Stimulated activated naive CD4-positive, alpha-beta T cell treated with Interleukin-2 at 50 U/mL for 16 hours (primary cell): ENCODE measurements around the gene TRIM15.

Experiments used
- DNase-seq: peaks from one replicate; lab custom pipeline; 2025; lab: John Stamatoyannopoulos, UW

Gene TRIM15

DNA sequence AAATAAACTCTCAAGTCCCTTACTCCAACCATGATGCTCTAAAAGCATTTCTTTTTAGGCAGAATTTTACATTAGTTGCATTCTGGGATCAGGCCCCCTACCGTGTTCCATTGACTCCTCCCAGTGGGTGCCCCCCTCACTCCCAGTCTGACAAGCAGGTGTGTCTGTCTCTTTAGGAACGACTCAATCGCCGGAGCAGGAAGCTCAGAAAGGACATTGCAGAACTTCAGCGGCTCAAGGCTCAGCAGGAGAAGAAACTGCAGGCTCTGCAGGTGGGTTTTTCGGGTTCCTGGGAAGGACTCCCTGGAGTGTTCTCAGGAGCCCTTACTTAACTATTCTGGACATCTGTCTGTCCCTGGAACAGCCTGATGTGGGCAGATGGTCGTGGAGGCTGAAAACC is 17.5 kb upstream of the TRIM15 start:
- no peak for DNase-seq

DNA sequence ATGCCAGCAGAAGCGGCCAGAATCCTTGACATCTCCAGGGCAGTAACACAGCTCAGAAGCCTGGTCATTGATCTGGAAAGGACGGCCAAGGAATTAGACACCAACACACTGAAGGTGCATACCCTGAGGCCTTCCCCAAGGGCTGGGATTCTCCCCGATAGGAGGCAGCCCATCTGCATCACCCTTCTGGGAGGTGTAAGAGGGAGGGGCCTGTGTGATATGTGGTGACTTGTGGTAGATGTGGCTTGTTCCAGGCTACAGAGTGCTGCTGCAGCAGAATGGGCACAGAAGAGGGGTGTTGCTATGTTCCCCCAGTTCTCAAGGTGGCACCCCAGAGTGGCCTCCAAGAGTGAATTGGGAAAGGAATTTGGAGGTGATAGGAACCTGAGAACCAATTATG is 16.2 kb upstream of the TRIM15 start:
- no peak for DNase-seq

DNA sequence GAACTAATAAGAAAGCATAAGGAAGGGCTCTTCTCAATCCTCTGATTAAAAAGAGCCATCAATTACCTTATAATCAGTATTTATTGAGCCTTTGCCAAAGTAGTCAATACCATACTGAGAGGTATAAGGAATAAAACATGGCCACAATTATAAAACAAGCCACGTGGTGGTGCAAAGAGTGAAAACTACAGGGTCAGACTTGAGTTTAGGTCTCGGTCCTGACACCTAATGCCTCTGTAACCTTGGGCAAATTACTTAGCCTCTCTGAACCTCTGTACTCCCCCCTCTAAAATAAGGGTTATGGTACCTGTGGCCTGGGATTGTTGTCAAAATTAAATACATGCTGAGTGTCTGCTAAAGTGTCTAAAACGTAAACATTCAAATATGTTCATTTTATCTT is 14.1 kb upstream of the TRIM15 start:
- no peak for DNase-seq

DNA sequence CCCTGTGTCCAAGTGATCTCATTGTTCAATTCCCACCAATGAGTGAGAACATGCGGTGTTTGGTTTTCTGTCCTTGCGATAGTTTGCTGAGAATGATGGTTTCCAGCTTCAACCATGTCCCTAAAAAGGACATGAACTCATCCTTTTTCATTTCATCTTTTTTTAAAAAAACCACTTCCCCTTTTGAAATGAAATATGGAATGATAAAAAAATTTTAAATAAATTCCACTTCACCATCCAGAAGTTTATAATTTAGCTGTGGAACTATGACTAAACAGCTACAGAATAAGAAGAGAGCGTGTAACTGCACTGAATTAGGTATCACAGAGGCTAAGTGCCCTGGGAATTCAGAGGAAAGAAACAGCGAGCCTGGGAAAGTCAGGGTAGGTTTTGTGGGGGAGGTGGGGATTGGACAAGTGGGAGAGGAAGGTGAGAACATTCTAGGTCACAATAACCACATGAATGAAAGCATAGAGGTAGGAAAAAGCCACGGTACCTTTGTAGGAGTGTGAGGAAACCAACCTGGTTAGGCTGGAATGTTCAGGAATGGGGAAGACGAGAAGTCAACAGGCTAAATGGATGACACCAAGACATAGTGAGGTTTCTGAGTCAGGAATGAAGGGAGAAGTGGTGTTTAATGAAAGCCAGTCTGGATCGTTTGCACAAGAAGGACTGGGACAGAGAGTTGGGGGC is 13.3 kb upstream of the TRIM15 start:
- no peak for DNase-seq

DNA sequence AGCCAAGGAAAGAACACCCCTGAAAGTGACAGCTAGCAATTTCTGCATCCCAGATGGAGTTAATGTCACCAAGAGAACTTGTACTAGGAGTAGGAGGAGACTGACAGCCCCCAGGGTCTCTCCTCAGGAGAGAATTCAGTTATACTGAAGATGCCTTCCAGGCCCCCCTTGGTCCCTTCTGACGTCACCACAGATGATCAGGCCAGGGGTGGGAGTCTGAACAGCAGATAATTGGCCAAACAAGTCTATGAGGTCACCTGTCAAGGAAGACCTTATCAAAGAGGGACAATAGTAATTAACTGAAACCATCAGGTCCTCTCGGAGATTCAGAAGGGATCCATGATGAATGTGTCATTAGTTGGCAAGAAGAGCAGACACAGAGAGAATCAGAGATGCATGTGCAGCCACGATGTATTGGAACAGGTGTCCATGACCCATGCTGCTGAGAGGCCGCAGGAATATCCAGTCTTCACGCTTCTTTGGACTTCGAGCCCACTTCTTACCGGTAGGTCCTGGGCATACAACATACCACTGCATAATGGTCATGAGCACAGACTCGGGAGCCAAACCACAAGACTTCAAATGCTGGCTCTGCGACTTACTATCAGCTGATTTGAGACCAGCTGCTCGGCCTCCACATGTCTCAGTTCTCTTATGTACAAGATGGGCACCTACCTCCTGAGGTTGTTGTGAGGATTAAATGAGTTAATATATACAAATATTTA is 12.5 kb upstream of the TRIM15 start:
- DNase-seq: no peak

DNA sequence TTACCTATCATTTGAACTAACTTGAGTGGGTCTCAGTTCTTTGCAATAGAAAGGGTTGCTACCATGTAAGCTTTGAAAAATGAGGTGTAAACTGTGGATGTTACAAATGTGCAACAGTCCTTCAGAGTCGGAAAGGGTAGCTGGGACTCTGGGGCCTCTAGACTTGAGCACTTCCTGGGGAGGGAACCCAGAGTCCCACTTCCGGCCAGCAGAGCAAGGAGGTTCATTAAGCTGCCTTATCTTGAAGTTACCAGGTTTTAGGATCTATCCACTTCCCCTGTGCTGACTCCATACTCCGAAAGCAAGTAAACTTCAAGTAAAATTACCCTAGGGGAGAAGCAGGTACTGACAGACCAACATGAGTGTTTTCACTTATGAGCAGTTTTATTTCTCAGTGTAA is 11.8 kb upstream of the TRIM15 start:
- DNase-seq: no peak

DNA sequence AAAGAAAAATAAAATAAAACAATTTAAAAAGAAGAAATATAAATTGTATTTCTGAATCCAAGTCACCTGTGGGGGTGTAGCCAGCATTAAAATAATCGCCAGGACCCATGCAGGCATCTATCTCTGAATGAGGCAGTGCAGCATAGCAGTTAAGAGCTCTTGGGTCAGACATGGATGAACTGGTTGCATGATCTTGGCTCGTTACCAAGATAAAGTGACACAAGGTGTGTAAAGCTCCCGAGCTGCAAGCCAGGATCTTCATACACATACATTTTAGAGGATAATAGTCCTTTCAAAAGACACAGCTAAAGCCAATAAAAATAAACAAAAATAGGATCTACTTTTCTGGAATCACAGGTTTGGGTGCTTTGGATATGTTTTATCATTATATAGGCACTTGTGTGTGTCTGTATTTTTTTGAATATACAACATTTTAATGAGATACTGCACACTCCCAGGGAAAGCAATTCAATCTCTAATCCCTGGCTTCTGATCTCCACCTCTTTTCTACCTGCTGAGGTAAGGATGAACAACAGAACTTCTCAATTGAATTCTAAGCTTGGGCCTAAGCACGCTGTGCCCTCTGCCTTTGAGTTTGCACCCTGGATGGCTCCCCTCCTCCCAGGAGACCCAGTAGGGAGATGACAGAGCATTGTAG is 11.2 kb upstream of the TRIM15 start:
- no peak for DNase-seq

DNA sequence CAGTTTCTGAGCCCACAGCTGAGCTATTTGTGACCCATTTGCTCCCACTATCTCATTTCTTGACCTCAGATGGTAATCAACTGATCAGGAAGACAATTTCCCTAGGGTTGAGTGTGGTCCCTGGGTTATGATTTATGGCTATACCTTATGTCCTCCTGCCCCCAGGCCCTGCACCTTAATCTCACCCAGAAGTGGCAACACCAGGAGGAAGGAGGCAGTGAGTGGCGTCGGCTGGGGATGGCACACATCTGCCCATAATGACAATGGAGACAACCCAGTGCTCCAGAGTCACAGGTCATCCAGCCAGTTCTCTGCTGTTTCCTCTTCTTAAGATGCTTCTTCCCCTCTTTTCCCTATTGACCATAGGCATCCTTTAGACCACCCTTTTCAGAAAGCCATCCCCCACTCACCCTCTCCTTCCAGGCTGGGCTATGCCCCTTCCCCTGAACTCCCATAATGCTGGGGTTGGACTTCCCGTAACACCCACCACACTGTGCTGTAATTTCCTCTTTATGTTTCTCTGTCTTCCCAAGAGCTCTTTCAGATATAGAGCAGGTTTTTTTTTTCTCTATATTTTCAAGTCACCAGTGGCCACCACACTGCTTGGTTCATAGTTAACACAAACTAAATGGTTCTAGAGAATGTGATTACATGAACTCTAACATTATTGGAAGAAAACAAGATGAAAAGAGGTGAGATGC is 10.3 kb upstream of the TRIM15 start:
- no peak for DNase-seq

DNA sequence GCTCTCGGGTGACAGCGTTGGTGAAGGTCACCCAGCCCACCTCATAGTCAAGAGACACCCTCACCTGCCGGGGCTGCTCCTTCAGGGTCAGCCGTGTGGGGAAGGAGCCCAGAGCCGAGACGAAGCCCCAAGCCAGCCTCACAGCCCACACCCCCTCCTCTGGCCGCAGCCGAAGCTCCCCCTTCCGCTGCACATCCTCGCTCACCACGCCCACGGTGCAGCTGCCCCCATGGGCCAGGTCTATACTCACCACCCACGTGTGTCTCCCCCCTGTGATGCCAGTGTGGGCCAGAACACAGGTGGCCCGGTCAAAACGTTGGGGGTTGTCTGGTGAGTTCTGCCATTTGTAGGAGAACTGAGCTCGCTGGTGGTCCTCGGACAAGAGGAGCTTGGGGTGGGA is 9.3 kb upstream of the TRIM15 start:
- no peak for DNase-seq

DNA sequence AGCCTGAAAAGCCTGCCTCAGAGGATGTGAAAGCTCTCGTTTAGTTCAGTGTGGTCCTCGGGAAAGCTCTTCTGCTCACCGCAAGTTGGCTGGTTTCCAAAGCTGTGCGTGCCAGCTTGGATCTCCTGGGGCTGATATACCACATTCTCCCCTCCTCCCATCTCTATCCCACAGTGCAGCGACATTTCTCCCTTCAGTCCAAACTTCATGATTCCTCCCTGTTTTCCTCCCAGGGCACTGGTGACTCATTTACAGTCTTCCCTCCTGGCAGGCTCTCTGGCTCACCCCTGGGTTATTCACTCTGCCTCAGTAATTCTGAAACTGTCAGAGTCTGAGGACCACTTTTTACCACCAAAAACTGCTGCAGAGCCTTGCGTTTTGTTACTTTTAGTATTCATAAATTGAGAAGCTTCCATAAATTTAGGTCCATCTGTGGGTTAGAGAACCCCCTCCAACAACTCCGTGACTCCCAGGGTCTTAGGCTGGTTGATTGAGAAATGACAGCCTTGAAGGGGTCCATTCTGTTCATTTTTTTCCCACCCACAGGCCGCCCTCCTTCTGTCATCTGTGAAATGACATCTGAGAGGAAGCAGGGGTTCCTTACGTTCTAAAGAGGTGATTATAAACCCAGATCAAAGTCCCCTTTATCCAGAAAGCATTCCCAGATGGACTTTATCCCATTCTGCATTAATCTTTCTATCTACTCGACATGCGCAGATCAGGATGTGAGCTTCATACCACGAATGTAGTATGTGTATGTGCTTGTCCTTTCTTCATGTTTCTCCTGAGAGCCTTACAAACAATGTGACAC is 8.4 kb upstream of the TRIM15 start:
- DNase-seq: no peak

DNA sequence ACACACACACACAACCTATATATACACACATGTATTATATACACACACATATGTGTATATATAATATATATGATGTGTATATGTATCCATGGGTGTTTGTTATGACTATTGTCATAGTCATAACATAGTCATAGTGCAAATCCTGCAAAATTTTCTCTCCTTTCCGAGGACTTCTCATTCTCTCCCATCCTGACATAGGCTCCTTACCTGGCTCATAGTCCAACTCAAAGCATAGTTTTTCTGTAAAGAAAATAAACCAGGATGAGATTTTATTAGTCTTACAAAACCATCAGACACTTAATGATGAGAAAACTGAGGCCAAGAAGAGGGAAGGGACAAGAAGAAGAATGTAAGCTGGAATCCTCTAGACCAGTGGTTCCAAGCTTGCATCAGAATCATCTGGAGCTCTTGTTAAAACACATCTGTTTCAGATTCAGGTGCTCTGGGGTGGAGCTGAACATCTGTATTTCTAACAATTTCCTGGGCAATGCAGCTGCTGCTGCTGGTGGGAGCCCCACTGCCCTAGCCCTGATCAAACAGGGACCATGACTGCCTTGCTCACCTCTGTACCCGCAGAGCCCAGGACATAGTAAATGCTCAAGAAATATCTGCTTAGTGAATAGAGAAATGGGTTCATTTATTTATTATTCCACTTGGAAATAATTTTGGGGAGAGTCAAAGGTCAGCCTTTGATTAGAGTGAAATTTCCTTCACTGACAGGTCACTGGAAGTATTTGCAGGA is 7.7 kb upstream of the TRIM15 start:
- no peak for DNase-seq

DNA sequence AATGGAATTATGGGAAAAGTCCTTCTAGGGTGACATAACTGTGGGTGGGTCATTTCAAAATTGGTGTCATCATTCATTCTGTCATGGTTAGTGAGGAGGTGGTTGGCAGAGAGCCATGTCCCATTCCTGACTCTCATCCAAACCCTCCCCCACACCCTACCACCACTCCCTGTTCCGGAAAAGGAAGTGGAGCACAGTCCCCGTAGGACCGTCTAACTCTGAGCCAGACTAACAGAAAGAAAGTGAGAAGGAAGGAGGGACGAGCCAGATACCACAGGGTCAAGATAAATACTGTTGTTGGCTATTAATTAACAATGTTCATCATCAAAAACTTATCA is 7.1 kb upstream of the TRIM15 start:
- no peak for DNase-seq

DNA sequence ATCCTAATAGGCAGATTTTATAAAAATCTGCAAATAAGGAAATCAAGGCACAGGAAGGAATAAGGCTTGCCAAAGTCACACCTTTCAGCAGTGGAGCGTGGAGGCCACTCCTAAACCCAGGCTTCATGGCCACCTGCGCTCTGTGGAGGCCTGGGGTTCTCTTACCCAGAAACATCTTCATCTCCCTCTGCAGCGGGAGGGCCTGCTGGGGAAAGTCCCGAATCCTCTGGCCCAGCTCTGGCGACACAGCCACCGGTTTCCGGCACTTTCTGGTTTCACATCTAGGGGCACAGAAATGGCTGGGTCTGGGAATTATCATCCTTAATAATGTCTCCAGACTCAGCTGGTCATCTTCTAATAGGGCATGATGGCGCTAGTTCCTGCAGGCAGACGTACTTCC is 6.6 kb upstream of the TRIM15 start:
- DNase-seq: no peak

DNA sequence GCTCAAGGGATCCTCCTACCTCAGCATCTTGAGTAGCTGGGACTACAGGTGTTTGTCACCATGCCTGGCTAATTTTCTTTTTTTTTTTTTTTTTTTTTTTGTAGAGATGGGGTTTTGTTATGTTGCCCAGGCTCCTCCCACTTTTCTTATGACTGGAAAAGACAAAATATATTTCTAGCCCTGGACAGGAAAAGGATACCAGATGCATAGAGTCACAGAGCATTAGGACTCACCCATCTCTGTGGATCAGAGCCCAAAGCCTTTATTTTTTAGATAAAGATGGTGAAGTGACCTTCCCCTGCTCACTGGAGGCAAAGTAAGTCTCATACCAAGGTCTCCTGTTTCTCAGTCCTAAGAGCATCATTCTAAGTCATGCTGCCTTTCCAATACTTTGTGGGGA is 5.8 kb upstream of the TRIM15 start:
- no peak for DNase-seq

DNA sequence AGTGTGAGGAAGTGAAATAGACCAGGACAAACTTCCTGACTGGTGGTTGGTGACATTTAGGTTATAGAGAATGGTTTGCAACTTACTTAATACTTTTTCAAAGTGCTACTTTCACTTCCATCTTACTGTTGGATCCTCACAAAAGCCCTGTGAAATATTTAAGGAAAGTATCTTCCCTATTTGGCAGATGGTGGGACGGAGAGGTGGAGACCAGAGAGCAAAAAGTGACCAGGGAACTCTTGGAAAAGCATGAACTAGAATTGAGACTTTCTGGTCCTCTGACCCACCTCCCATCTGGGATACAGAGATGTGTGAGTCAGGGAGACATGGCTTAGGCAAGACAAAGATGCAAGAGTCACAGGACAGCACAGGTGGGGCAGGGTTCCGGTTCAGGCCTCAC is 5.3 kb upstream of the TRIM15 start:
- DNase-seq: no peak

DNA sequence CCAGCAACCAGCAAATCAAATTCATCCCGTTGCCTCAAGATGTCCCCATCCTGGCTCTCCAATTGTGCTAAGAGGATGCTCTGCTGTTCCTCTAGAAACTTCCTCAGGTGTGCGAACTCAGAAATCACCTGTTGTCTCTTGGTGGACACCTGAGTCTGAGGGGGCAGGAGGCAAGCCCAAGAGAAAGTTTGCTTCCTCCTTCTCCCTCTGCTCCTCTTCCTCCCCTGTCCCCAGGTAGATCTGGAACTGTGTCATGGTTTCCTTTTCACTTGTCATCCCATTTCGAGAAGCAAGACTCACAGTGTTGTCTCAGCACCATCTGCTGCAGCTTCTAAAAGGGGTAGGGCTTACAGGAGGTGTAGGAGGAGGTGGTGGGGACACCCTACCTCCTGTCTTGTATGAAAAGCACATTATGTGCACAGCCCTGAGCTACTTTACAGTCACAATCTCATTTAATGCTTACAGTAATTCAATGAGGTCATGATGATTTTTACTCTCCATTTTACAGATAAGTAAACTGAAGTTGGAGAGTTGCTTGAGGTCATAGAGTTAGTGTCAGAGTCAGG is 4.8 kb upstream of the TRIM15 start:
- no peak for DNase-seq

DNA sequence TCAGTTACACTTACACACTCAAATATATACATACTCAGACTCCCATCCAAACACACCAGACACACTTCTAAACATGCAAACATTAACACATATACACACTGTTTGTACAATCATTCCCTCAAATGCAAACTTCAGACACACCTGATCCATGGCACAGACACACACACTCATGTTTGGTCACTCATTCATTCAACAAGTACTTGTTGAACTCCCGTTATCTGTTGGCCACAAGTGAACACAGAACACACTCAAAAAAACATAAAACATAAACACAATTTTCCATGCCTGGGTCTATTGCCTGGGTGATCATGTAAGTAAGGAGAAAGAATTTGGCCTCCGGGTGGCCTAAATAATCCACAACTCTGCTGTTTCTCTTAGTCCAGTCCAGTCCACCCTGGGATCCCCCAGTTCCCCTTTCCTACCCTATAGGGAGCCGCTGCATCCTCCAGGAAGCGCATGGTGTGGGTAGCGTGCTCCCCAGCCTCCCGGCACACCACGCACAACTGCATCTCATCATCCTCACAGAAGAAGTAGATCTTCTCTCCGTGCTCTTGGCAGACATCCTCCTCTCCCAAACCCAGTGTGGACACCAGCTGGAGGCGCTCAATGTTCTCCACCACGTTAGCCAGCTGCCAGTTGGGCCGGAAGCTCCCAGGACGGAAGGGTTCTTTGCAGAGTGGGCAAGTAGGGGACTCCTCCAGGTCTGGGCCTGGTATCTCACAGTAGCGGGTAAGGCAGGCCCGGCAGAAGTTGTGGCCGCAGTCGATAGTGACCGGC is 3.1 kb upstream of the TRIM15 start:
- no peak for DNase-seq

DNA sequence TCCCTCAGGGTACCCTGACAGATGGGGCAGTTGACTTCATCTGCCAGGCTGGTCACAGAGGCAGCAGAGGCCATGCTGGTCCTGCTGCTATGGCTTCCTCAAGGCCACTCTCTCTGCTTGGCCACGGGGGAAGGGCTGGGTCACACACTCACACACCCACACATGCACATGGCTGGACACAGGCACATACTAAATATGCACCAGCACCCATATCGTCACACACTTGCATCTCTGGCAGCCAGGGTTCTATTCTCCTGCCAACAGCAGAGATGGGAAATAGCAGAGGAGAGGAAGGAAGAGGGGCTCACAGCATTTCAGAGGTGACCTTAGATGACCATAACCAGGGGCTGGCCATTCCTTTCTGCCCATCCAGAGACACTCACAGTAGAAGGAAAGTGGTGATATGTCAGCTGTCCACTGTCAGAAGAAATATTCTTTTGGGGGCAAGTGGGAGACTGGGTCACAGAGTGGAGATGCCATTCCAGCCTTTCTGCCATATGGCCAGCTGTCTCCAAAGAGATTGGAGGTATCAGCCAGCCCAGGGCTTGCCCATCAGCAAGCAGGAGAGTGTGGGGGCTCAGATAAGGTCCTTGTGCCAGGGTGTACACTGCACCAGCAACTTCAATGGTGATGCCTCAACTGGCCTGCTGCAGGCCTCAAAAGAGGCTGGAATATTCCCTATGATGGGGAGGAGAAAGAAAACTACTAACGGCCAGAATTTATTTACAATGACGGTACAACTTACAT is 2.4 kb upstream of the TRIM15 start, which contains the start of gene TRIM10:
TSS of gene TRIM10 (minus strand) at position 427 of the 747 bp plus-strand sequence. CDS start at position 74, 353 bp downstream.
- DNase-seq: no peak
